Osteocyte (in vitro differentiated cells): ENCODE results near the gene PZP. TPM values are rescaled to one million over a fixed set of nuclear protein-coding genes. Genes with fewer than 3 reads are reported as not detected.

Experiments
- DNase-seq: peaks from one replicate; pipeline ENCODE4 v3.0.0; 2021; ENCODE audit warnings: mixed read lengths; ENCODE audit not compliant: unreplicated experiment; ENCODE audit errors: extremely low spot score
- H3K27ac Mint-ChIP-seq: one replicate; pipeline ENCODE4 v1.8.0; 2021; ENCODE audit warnings: mild to moderate bottlenecking, mixed read lengths; ENCODE audit not compliant: unreplicated experiment
- H3K27me3 Mint-ChIP-seq: one replicate; pipeline ENCODE4 v1.8.0; 2021; ENCODE audit warnings: mixed read lengths; ENCODE audit not compliant: unreplicated experiment
- H3K36me3 Mint-ChIP-seq: one replicate; pipeline ENCODE4 v1.8.0; 2021; ENCODE audit warnings: mixed read lengths; ENCODE audit not compliant: unreplicated experiment
- H3K4me1 Mint-ChIP-seq: one replicate; pipeline ENCODE4 v1.8.0; 2021; ENCODE audit warnings: mixed read lengths; ENCODE audit not compliant: unreplicated experiment
- H3K4me3 Mint-ChIP-seq: one replicate; pipeline ENCODE4 v1.8.0; 2021; ENCODE audit warnings: mild to moderate bottlenecking, moderate library complexity, mixed read lengths; ENCODE audit not compliant: unreplicated experiment
- H3K9me3 Mint-ChIP-seq: one replicate; pipeline ENCODE4 v1.8.0; 2021; ENCODE audit warnings: mixed read lengths; ENCODE audit not compliant: unreplicated experiment
- CTCF ChIP-seq: fragments of 200-600 bp; sonication (generic); IDR thresholded peaks from 2 replicates; pipeline ENCODE4 v1.5.0; 2021; ENCODE audit warnings: antibody characterized with exemption, mild to moderate bottlenecking, moderate library complexity
- total RNA-seq: library from RNA; stranded (reverse); gene quantifications from 2 replicates; pipeline ENCODE4 v1.2.1, GENCODE V29; 2021

Gene PZP
- total RNA-seq, 1 donor from 2014 or later: not detected

DNA sequence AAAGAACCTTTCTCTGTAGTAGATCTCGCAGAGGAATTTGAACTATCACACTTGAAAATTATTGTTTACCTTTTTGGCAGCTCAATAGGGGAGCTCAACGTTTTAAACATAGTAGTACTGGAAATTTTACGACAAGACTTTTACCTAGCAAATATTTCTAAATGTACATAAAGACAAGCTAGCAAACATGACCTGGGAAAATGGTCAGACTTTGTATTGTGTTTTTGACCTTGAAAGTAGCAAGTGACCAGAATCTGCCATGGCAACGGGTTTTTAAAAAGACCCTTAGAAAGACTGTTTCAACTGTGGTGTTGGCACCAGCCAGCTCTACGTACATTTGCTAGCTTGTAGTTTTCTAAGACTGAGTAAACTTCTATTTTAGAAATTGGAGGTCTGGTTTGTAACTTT, 72.3 kb downstream of the PZP start:
- no peak for TF ChIP-seq CTCF
- Mint-ChIP-seq H3K36me3 (no peaks in the 10 kb centered on the region), H3K4me1 (no peaks in the 10 kb centered on the region), H3K4me3 (no peak overlapping the region), H3K9me3 (peaks cover 14% of the 10 kb centered on the region), H3K27ac (no peak overlapping the region), H3K27me3 (peaks cover 2% of the 10 kb centered on the region)
- DNase-seq: no peak

GRCh38 chr12:9134981-9135628, 73.1 kb downstream of the PZP start:
- TF ChIP-seq CTCF: no peak

DNA sequence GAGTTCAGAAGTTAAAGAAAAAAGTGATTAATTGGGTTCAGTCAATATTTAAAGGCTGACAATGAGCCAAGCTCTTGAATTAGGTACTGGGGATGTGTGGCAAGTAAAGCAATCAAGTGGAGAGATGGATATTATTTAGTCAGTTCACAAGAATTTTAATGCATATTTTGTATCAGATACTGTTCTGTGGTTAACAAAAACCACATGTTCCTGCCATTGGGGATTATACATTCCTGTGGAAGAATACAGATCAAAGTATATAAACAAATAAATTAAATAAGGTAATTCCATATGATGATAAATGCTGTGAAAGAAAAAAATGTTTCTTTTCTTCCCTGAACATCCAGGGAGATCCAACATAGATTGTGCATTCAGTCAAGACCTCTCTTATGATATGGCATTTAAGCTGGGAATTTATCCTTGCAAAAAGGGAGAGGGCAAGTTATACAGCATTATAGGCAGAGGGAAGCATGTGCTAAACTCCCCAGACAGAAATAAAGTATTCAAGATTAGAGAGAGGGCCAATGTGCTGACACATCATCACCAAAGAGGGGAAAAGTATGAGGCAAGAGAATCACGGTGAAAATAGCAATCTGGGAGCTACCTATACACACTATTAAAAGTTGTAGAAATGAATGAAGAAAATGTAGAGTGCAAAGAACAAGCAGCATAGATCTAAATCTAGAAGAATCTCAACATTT, 74.8 kb downstream of the PZP start:
- Mint-ChIP-seq H3K9me3 (peaks cover 7% of the 10 kb centered on the region), H3K27me3 (no peaks in the 10 kb centered on the region), H3K36me3 (no peaks in the 10 kb centered on the region), H3K4me1 (no peaks in the 10 kb centered on the region), H3K4me3 (no peak overlapping the region), H3K27ac (no peak overlapping the region)
- no peak for DNase-seq
- no peak for TF ChIP-seq CTCF

More at GRCh38 chr12:9134981-9135628, 73.1 kb downstream of the PZP start:
- Mint-ChIP-seq H3K4me3 (no peak overlapping the region), H3K27me3 (peaks cover 2% of the 10 kb centered on the region), H3K27ac (no peak overlapping the region), H3K36me3 (no peaks in the 10 kb centered on the region), H3K4me1 (no peaks in the 10 kb centered on the region), H3K9me3 (peaks cover 17% of the 10 kb centered on the region)
- no peak for DNase-seq

GRCh38 chr12:9132008-9132535, 76.1 kb downstream of the PZP start:
- peaks cover 14% of the 10 kb centered on the region for H3K9me3 Mint-ChIP-seq
- H3K4me3 Mint-ChIP-seq: no peak overlapping the region
- no peak for DNase-seq
- H3K36me3 Mint-ChIP-seq: no peaks in the 10 kb centered on the region
- H3K27me3 Mint-ChIP-seq: no peaks in the 10 kb centered on the region
- no peak for TF ChIP-seq CTCF
- no peak overlapping the region for H3K27ac Mint-ChIP-seq
- no peaks in the 10 kb centered on the region for H3K4me1 Mint-ChIP-seq

GRCh38 chr12:9130244-9130643, 78.0 kb downstream of the PZP start:
- DNase-seq: no peak
- H3K4me1 Mint-ChIP-seq: no peaks in the 10 kb centered on the region
- no peak overlapping the region for H3K4me3 Mint-ChIP-seq
- no peaks in the 10 kb centered on the region for H3K27me3 Mint-ChIP-seq
- no peak for TF ChIP-seq CTCF
- H3K36me3 Mint-ChIP-seq: no peaks in the 10 kb centered on the region
- no peak overlapping the region for H3K27ac Mint-ChIP-seq
- peaks cover 14% of the 10 kb centered on the region for H3K9me3 Mint-ChIP-seq
